ENCODE results near the gene FBXO47. TPM values are rescaled to one million over a fixed set of nuclear protein-coding genes. Genes with fewer than 3 reads are reported as not detected.

FBXO47 gene, protein sequence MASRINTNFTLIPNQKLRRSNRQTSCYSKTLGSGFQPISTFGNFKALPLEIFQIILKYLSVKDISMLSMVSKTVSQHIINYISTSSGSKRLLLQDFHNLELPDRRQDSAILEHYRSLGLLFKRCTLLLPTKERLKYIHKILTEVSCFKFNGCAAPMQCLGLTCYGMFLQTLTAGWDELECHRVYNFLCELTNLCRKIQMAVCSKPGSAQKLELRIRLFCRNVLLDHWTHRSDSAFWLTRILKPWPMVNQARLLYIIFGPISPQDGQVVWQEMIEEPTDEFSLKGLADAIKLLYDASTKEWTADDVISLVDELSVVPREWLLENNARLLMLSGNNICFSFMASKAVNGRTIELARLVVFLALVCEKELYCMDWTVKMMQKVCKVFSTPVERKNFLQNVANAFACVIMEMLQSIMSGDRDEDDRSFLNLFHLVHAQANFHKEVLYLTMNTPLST
- total RNA-seq, result under 0.01 and 0.07 TPM in 2 replicates

DNA sequence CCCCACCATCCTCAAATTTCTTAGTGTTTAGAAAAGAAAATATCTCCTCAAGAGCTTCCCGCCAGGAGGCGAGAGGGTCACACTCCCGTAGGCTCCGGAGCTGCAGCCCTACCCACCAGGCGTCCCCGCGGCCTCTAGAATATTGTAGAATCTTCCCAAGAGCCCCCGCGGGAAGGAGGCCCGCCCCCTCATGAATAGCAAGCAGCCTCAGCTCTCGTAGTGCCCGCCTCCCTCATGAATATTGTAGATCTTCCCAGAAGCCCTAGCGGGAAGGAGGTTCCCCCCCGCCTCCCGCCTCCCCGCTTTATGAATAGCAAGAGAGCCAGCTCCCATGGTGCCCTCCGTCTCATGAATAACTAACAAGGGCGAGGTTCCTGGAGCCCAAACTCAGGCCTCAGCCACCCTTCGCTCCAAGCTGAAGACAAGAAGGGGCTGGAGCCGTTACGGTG, at the start of gene FBXO47:
Gene FBXO47 (minus strand): TSS at position 114 of the 449 bp plus-strand sequence. CDS start 4,378 bp downstream, outside the sequence.

DNA sequence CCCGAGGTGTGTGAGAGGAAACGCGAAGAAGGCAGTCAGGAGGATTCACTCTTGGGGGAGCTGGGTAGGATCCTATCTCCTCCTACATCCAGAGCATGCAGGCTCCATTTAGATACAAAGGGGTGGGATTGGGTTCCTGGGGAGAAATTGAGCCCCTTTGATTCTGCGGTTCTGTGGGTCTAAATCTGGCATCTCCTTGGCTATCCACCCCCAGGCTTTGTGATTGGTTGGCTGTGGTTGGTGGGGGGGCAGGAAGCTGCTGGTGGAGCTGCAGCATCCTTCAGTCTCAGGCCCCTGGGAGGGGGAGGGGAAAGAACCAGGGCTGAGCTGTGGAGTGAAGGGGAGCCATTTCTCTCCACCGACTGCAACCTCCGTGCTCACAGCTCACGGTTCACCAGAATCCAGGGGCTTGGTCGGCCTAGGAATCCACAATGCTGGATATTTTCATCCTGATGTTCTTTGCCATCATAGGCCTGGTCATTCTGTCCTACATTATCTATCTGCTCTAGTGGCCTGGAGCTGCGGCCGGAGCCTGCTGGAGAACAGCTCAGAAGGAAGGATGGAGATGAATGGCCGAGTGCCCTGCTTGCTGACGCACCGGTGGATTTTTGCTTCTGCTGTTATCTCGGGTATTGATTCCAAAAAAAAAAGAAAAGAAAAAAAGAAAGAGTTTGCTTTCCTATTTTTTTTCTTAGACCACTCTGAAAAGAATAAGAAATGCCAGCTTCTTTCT, 41.8 kb downstream of the FBXO47 start, which contains the start of gene LASP1NB:
Gene LASP1NB (plus strand): TSS at position 352 of the 733 bp plus-strand sequence.

Other genes with a start within 250 kb of the FBXO47 start
- gene CISD3, start 237.1 kb downstream of the FBXO47 start, total RNA-seq, result 4.2 and 5.5 TPM in 2 replicates
- gene PCGF2, start 219.1 kb downstream of the FBXO47 start, total RNA-seq, result 2.4 and 2.6 TPM in 2 replicates
- gene PSMB3, start 214.7 kb downstream of the FBXO47 start, total RNA-seq, result 117 and 224 TPM in 2 replicates
- 15.0 and 53.5 TPM in 2 replicates for gene PIP4K2B, start 167.8 kb downstream of the FBXO47 start, total RNA-seq
- gene CWC25, start 142.1 kb downstream of the FBXO47 start, total RNA-seq, result 13.0 and 13.8 TPM in 2 replicates
- 1,417 and 1,864 TPM in 2 replicates for gene RPL23, start 113.7 kb downstream of the FBXO47 start, total RNA-seq
- gene LASP1, start 97.3 kb downstream of the FBXO47 start, total RNA-seq, result 25.3 and 70.0 TPM in 2 replicates
- 0.21 TPM in 1 of 2 replicates, not detected in the other for gene PLXDC1, start 184.2 kb upstream of the FBXO47 start, total RNA-seq
- gene ARL5C, start 198.8 kb upstream of the FBXO47 start, total RNA-seq, result not detected in 2 replicates
- 1.4 and 6.2 TPM in 2 replicates for gene CACNB1, start 230.3 kb upstream of the FBXO47 start, total RNA-seq
- 1,876 and 2,184 TPM in 2 replicates for gene RPL19, start 232.9 kb upstream of the FBXO47 start, total RNA-seq

Measured in nasal cavity respiratory epithelium epithelial cell of viscerocranial mucosa (primary cell).